ENCODE measurements around the gene ITM2A.

Gene ITM2A

DNA sequence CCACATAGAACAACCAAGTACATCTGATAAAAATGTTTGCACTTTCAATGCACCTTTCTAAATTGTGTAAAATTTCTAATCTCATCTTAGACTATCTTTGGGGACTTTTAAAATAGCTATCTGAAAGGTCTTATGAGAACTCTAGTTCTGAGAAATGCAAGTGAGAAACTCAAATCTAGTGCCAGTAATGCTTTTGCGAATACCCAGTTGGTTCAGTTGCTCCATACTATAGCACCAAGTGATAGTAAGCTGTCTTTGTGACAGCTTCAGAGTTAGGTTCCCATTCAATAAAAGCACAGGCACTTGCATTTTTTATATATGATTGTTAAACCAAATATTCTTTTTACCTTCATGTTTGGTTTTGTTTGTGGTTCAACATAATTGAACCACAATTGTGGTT, 4.5 kb upstream of the ITM2A start:
- Histone ChIP-seq H2AFZ (ENCODE audit: low read depth, low read length) (no peak overlapping the region), H3K36me3 (ENCODE audit: insufficient read depth, low read length) (no peaks in the 10 kb centered on the region), H3K79me2 (ENCODE audit: insufficient read depth, low read length) (no peaks in the 10 kb centered on the region), H3K4me1 (ENCODE audit: insufficient read depth, low read length) (no peaks in the 10 kb centered on the region), H3K27ac (ENCODE audit: low read length) (no peak overlapping the region), H3K4me3 (ENCODE audit: low read depth in 1 of 2, low read length in 2 of 2) (no peak overlapping the region), H3K9me3 (ENCODE audit: insufficient read depth, low read length, severe bottlenecking) (no peaks in the 10 kb centered on the region), H3K4me2 (ENCODE audit: insufficient read depth, low read length) (no peak overlapping the region), H4K20me1 (ENCODE audit: insufficient read depth, low read length) (no peaks in the 10 kb centered on the region), H3K27me3 (ENCODE audit: insufficient read depth, low read length, poor library complexity) (no peaks in the 10 kb centered on the region), H3K9ac (ENCODE audit: low read depth, low read length) (no peak overlapping the region)
- ATAC-seq (ENCODE audit: insufficient read depth, low read depth) (no peak), DNase-seq (no peak)
- TF ChIP-seq, protein P1, sequence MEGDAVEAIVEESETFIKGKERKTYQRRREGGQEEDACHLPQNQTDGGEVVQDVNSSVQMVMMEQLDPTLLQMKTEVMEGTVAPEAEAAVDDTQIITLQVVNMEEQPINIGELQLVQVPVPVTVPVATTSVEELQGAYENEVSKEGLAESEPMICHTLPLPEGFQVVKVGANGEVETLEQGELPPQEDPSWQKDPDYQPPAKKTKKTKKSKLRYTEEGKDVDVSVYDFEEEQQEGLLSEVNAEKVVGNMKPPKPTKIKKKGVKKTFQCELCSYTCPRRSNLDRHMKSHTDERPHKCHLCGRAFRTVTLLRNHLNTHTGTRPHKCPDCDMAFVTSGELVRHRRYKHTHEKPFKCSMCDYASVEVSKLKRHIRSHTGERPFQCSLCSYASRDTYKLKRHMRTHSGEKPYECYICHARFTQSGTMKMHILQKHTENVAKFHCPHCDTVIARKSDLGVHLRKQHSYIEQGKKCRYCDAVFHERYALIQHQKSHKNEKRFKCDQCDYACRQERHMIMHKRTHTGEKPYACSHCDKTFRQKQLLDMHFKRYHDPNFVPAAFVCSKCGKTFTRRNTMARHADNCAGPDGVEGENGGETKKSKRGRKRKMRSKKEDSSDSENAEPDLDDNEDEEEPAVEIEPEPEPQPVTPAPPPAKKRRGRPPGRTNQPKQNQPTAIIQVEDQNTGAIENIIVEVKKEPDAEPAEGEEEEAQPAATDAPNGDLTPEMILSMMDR (IDR thresholded peaks at IDR 0.05; ENCODE audit: borderline replicate concordance, extremely low read depth, low read length, poor library complexity, severe bottlenecking) = no peak
- TF ChIP-seq EZH2 (IDR thresholded peaks at IDR 0.05; ENCODE audit: borderline replicate concordance, low read depth, low read length, severe bottlenecking) = no peak

DNA sequence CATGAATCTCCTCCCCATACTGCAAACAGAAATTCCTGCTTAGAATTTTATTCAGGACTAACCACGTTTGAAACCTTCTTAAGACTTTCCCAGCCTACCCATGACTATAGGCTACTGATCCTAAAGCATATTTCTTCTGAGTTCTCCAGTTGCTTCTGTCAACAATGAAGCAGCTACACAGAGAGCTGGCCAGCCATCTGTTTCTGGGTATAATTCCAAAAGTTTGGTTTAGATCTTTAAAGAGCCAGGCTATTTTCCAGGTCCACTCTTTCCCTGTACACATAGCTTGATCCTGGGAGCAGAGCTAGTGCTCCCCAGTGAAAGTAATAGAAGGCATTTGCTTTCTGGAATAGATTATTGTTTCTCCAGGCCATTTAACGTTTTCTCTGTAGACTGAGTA, 4.0 kb upstream of the ITM2A start:
- ATAC-seq (ENCODE audit: insufficient read depth, low read depth) (no peak), DNase-seq (no peak)
- Histone ChIP-seq H3K27me3 (ENCODE audit: insufficient read depth, low read length, poor library complexity) (no peaks in the 10 kb centered on the region), H3K79me2 (ENCODE audit: insufficient read depth, low read length) (no peaks in the 10 kb centered on the region), H3K4me2 (ENCODE audit: insufficient read depth, low read length) (no peak overlapping the region), H4K20me1 (ENCODE audit: insufficient read depth, low read length) (no peaks in the 10 kb centered on the region), H3K9ac (ENCODE audit: low read depth, low read length) (no peak overlapping the region), H2AFZ (ENCODE audit: low read depth, low read length) (no peak overlapping the region), H3K4me1 (ENCODE audit: insufficient read depth, low read length) (no peaks in the 10 kb centered on the region), H3K4me3 (ENCODE audit: low read depth in 1 of 2, low read length in 2 of 2) (no peak overlapping the region), H3K27ac (ENCODE audit: low read length) (no peak overlapping the region), H3K36me3 (ENCODE audit: insufficient read depth, low read length) (no peaks in the 10 kb centered on the region), H3K9me3 (ENCODE audit: insufficient read depth, low read length, severe bottlenecking) (no peaks in the 10 kb centered on the region)
- TF ChIP-seq, protein P1 (IDR thresholded peaks at IDR 0.05; ENCODE audit: borderline replicate concordance, extremely low read depth, low read length, poor library complexity, severe bottlenecking) = no peak
- TF ChIP-seq EZH2 (IDR thresholded peaks at IDR 0.05; ENCODE audit: borderline replicate concordance, low read depth, low read length, severe bottlenecking) = no peak

DNA sequence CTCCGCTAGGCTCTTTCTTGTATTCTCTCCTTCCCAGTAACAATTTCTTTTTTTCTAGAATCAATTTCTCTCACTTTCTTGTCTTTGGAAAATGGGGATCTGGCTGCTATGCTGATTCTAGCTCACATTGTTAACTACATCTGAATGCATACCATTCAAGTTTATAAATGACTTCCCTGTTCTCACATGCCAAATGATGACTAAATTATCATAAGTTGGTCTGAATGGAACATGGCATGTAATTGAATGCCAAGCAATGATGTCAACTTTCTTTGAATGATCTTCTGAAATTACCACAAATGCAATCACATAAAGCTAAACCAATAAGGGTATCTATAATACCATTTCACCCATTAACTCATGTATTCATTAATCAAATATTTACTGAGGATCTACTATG, 2.7 kb upstream of the ITM2A start:
- no peak for ATAC-seq (ENCODE audit: insufficient read depth, low read depth)
- DNase-seq = no peak
- Histone ChIP-seq H3K27me3 (ENCODE audit: insufficient read depth, low read length, poor library complexity) (no peaks in the 10 kb centered on the region), H3K9ac (ENCODE audit: low read depth, low read length) (no peak overlapping the region), H2AFZ (ENCODE audit: low read depth, low read length) (no peak overlapping the region), H3K4me1 (ENCODE audit: insufficient read depth, low read length) (no peaks in the 10 kb centered on the region), H4K20me1 (ENCODE audit: insufficient read depth, low read length) (no peaks in the 10 kb centered on the region), H3K36me3 (ENCODE audit: insufficient read depth, low read length) (no peaks in the 10 kb centered on the region), H3K27ac (ENCODE audit: low read length) (no peak overlapping the region), H3K9me3 (ENCODE audit: insufficient read depth, low read length, severe bottlenecking) (no peaks in the 10 kb centered on the region), H3K4me2 (ENCODE audit: insufficient read depth, low read length) (no peak overlapping the region), H3K79me2 (ENCODE audit: insufficient read depth, low read length) (no peaks in the 10 kb centered on the region), H3K4me3 (ENCODE audit: low read depth in 1 of 2, low read length in 2 of 2) (no peak overlapping the region)
- no peak for TF ChIP-seq EZH2 (IDR thresholded peaks at IDR 0.05; ENCODE audit: borderline replicate concordance, low read depth, low read length, severe bottlenecking)
- TF ChIP-seq, protein P1 (IDR thresholded peaks at IDR 0.05; ENCODE audit: borderline replicate concordance, extremely low read depth, low read length, poor library complexity, severe bottlenecking) = no peak

DNA sequence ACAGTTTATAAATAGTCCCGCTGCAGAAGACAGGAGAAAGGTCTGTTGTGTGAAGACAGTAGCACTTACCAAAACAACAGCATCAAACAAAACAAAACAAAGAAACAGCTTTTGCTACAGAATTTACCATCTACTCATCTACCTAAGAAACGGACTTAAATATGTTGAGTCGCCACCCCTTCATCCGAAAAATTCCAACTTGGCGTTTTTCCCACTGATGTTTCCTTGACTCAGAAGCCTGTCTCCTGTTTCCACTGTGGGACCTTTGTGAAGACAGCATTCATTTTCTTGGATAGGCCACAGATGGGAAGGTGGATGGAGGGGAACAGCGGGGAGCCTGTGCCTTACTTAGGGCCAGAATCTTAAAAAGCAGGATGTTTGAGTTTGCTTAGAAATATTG, 1.3 kb upstream of the ITM2A start:
- no peak overlapping the region for H3K4me3 ChIP-seq (ENCODE audit: low read depth in 1 of 2, low read length in 2 of 2)
- DNase-seq = no peak
- H4K20me1 ChIP-seq (ENCODE audit: insufficient read depth, low read length) = no peaks in the 10 kb centered on the region
- no peak overlapping the region for H3K9ac ChIP-seq (ENCODE audit: low read depth, low read length)
- H3K4me1 ChIP-seq (ENCODE audit: insufficient read depth, low read length) = no peaks in the 10 kb centered on the region
- TF ChIP-seq, protein P1 (IDR thresholded peaks at IDR 0.05; ENCODE audit: borderline replicate concordance, extremely low read depth, low read length, poor library complexity, severe bottlenecking) = no peak
- TF ChIP-seq EZH2 (IDR thresholded peaks at IDR 0.05; ENCODE audit: borderline replicate concordance, low read depth, low read length, severe bottlenecking) = no peak
- no peak for ATAC-seq (ENCODE audit: insufficient read depth, low read depth)
- no peaks in the 10 kb centered on the region for H3K36me3 ChIP-seq (ENCODE audit: insufficient read depth, low read length)
- no peak overlapping the region for H3K27ac ChIP-seq (ENCODE audit: low read length)
- no peaks in the 10 kb centered on the region for H3K9me3 ChIP-seq (ENCODE audit: insufficient read depth, low read length, severe bottlenecking)
- H3K79me2 ChIP-seq (ENCODE audit: insufficient read depth, low read length) = no peaks in the 10 kb centered on the region
- no peaks in the 10 kb centered on the region for H3K27me3 ChIP-seq (ENCODE audit: insufficient read depth, low read length, poor library complexity)
- no peak overlapping the region for H2AFZ ChIP-seq (ENCODE audit: low read depth, low read length)
- no peak overlapping the region for H3K4me2 ChIP-seq (ENCODE audit: insufficient read depth, low read length)
